ENCODE results near the gene SFI1. TPM values are rescaled to one million over a fixed set of nuclear protein-coding genes. Genes with fewer than 3 reads are reported as not detected.

The SFI1 gene
- total RNA-seq, 2 donors from 2014 or later = 42.0 to 52.6 TPM

- 96 to 97% methylated on average over 3 to 5 of the region's 5 CpGs for WGBS, 2 experiments (ENCODE audit: insufficient coverage in 1 of 2, insufficient read length in 1 of 2)
- Histone ChIP-seq H3K9ac (ENCODE audit: extremely low read depth, low read length, poor library complexity, severe bottlenecking) (no peak overlapping the region), H3K4me1 (ENCODE audit: control insufficient read depth, insufficient read depth, low read length) (no peaks in the 10 kb centered on the region), H3K4me3 (ENCODE audit: low read length) (no peak overlapping the region), H3K27me3 (ENCODE audit: control insufficient read depth, insufficient read depth, low read length, poor library complexity, severe bottlenecking) (no peaks in the 10 kb centered on the region), H3K27ac (ENCODE audit: low read depth, low read length) (no peak overlapping the region), H3K9me3 (ENCODE audit: control insufficient read depth, low read length) (no peaks in the 10 kb centered on the region), H3K36me3 (ENCODE audit: control insufficient read depth, insufficient read depth, low read length) (no peaks in the 10 kb centered on the region)
- Mint-ChIP-seq H3K9me3 (no peaks in the 10 kb centered on the region), H3K4me3 (no peak overlapping the region), H3K27me3 (ENCODE audit: insufficient read depth) (no peaks in the 10 kb centered on the region), H3K27ac (no peak overlapping the region), H3K36me3 (ENCODE audit: low read depth) (peaks cover 3% of the 10 kb centered on the region), H3K4me1 (peaks cover 3% of the 10 kb centered on the region)
- no peak for TF ChIP-seq CTCF (conservative IDR thresholded peaks at IDR 0.05)
- no peak for DNase-seq
These were observed 44.6 kb downstream of the SFI1 start for GRCh38 chr22:31540966-31541365.

- H3K36me3 Mint-ChIP-seq (ENCODE audit: low read depth) = peaks cover 16% of the 10 kb centered on the region
- Histone ChIP-seq H3K4me3 (ENCODE audit: low read length) (no peak overlapping the region), H3K36me3 (ENCODE audit: control insufficient read depth, insufficient read depth, low read length) (no peaks in the 10 kb centered on the region), H3K27ac (ENCODE audit: low read depth, low read length) (no peak overlapping the region), H3K9ac (ENCODE audit: extremely low read depth, low read length, poor library complexity, severe bottlenecking) (no peak overlapping the region), H3K4me1 (ENCODE audit: control insufficient read depth, insufficient read depth, low read length) (no peaks in the 10 kb centered on the region), H3K27me3 (ENCODE audit: control insufficient read depth, insufficient read depth, low read length, poor library complexity, severe bottlenecking) (no peaks in the 10 kb centered on the region), H3K9me3 (ENCODE audit: control insufficient read depth, low read length) (no peaks in the 10 kb centered on the region)
- no peak for TF ChIP-seq CTCF (conservative IDR thresholded peaks at IDR 0.05)
- no peaks in the 10 kb centered on the region for H3K9me3 Mint-ChIP-seq
- WGBS, 2 experiments (ENCODE audit: insufficient coverage in 1 of 2, insufficient read length in 1 of 2) = 89 to 92% methylated on average over 10 to 15 of the region's 15 CpGs
- H3K4me3 Mint-ChIP-seq = no peak overlapping the region
- H3K27me3 Mint-ChIP-seq (ENCODE audit: insufficient read depth) = no peaks in the 10 kb centered on the region
- H3K4me1 Mint-ChIP-seq = no peaks in the 10 kb centered on the region
- no peak overlapping the region for H3K27ac Mint-ChIP-seq
- no peak for DNase-seq
These were observed 48.4 kb downstream of the SFI1 start for GRCh38 chr22:31544481-31545480.

DNA sequence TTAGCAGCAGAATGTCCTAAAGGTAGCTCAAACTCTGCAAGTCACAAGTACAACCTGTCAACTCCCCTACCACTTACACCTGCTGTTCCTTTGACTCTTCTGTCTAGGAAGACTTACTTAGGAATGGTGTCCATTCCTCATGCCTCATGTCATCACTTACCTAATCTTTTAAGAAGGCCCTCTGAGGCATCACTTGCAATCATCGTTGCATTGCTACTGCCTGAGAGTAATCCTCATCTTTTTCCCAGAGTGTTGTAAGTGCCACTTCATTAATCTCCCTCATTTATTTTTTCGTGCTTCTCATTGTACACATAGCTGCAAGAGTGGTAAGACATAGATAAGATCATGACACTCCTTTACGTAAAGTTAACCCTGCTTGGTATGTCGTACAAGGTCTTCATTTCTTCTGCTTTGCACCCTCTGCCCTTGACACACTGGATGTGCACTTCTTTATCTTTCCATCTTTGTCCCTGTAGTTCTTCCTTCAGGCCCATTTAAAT is 54.6 kb downstream of the SFI1 start:
- no peaks in the 10 kb centered on the region for H3K4me1 Mint-ChIP-seq
- DNase-seq = no peak
- peaks cover 22% of the 10 kb centered on the region for H3K36me3 Mint-ChIP-seq (ENCODE audit: low read depth)
- no peak for TF ChIP-seq CTCF (conservative IDR thresholded peaks at IDR 0.05)
- no peaks in the 10 kb centered on the region for H3K36me3 ChIP-seq (ENCODE audit: control insufficient read depth, insufficient read depth, low read length)
- no peaks in the 10 kb centered on the region for H3K27me3 Mint-ChIP-seq (ENCODE audit: insufficient read depth)
- H3K9ac ChIP-seq (ENCODE audit: extremely low read depth, low read length, poor library complexity, severe bottlenecking) = no peak overlapping the region
- H3K4me3 Mint-ChIP-seq = no peak overlapping the region
- H3K4me3 ChIP-seq (ENCODE audit: low read length) = no peak overlapping the region
- no peaks in the 10 kb centered on the region for H3K4me1 ChIP-seq (ENCODE audit: control insufficient read depth, insufficient read depth, low read length)
- H3K9me3 ChIP-seq (ENCODE audit: control insufficient read depth, low read length) = no peaks in the 10 kb centered on the region
- no peaks in the 10 kb centered on the region for H3K9me3 Mint-ChIP-seq
- no peak overlapping the region for H3K27ac Mint-ChIP-seq
- 80 to 82% methylated on average over 4 of the region's 4 CpGs for WGBS, 2 experiments (ENCODE audit: insufficient coverage in 1 of 2, insufficient read length in 1 of 2)
- no peak overlapping the region for H3K27ac ChIP-seq (ENCODE audit: low read depth, low read length)
- H3K27me3 ChIP-seq (ENCODE audit: control insufficient read depth, insufficient read depth, low read length, poor library complexity, severe bottlenecking) = no peaks in the 10 kb centered on the region
